Measurements from ENCODE around the gene PAK4. TPM values are rescaled to one million over a fixed set of nuclear protein-coding genes. Genes with fewer than 3 reads are reported as not detected.

PAK4 gene
- polyA plus RNA-seq, 1 donor (not counting 4 experiments of a cell fraction or from before 2014, with no cell fraction given): 11.2 TPM

DNA sequence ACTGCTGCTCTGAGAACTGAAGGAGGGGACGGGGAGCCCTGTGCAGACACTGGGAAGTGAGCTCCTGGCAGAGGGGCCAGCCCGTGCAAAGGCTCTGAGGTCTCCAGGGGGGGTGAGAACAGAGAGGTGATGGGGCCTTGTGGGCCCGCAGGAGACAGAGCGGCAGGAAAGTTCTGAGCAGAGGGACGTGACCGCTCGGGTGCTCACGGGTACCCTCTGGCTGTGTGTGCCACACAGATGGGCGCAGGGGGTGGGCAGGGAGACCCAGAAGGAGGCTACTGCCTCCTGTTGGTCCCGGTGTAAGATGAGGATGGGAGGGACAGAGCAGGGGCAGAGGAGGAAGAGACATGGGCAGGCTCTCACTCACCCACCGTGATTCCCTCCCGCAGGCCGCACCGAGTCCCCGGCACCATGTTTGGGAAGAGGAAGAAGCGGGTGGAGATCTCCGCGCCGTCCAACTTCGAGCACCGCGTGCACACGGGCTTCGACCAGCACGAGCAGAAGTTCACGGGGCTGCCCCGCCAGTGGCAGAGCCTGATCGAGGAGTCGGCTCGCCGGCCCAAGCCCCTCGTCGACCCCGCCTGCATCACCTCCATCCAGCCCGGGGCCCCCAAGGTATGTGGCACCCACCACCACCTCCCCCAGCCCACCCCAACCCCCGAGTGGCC is 43.7 kb downstream of the PAK4 start:
- H3K4me1 ChIP-seq (ENCODE audit: control insufficient read depth, extremely low read depth, insufficient read depth, low read length): peaks cover 16% of the 10 kb centered on the region
- dilution Hi-C loops (cut with MboI; ENCODE audit: extremely low pct_ligation_motif_present, low sequenced_read_pairs): no loop called here

DNA sequence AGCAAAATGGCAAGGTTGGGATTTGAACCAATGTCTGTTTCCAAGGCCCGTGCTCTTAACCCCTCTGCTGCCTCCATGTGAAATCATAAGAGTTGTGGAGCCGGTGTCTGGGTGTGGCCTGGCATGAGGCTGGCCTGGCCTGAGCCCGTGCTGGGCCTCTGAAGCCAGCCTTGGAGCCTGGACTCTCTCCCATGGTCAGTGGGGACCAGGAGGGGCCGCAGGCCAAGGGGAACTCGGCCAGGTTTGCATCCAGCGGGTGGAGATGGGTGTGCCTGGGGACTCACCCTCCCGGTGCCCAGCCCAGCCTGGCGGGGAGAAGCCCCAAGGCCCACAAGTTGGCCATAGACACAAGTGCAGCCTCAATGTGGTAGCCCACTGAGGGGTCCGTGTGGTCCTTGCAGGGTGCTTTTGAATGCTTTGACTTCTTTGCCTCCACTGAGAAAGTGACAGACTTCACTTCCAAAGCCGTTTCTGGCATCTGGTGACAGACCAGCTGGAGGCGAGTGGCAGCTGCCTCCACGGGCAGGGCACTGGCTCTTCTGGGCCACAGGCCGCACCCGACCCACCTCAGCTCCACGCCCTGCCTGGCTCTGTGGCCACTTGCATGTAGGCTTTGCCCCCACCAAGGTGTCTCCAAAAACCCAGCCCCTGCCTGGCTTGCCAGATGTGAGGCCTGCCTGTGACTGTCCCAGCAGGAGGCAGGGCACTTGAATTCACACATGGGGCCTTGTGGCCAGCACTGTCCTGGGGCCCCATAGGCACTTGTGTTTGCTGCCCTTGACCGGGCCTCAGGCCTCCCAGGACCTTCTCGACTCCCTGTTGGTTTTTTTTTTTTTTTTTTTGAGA is 45.0 kb downstream of the PAK4 start:
- DNase-seq (ENCODE audit: low read depth, low spot score) (no peak), FAIRE-seq (no peak)
- no peak overlapping the region for H3K27ac ChIP-seq (ENCODE audit: control insufficient read depth, insufficient read depth, low read length)
- no peak overlapping the region for H3K9ac ChIP-seq (ENCODE audit: control insufficient read depth, extremely low read depth, insufficient read depth, low read length)
- no peak overlapping the region for H3K4me2 ChIP-seq (ENCODE audit: control insufficient read depth, extremely low read depth, insufficient read depth, low read depth, low read length)
- no peaks in the 10 kb centered on the region for H4K20me1 ChIP-seq (ENCODE audit: control insufficient read depth, extremely low read depth, insufficient read depth, low read length)
- H3K27me3 ChIP-seq (ENCODE audit: control insufficient read depth, extremely low read depth, insufficient read depth, low read length): no peaks in the 10 kb centered on the region
- H3K4me1 ChIP-seq (ENCODE audit: control insufficient read depth, extremely low read depth, insufficient read depth, low read length): peaks cover 16% of the 10 kb centered on the region
- H3K4me3 ChIP-seq (ENCODE audit: control insufficient read depth in 2 of 3, extremely low read depth in 1 of 3, insufficient read depth in 2 of 3, low read depth in 1 of 3, low read length in 3 of 3): no peak overlapping the region
- H3K9me1 ChIP-seq (ENCODE audit: control insufficient read depth, extremely low read depth, insufficient read depth, low read length): no peaks in the 10 kb centered on the region
- no peaks in the 10 kb centered on the region for H3K9me3 ChIP-seq (ENCODE audit: control insufficient read depth, low read depth, low read length)
- H3K79me2 ChIP-seq (ENCODE audit: control insufficient read depth, insufficient read depth, low read length): peaks cover 5% of the 10 kb centered on the region
- TF ChIP-seq, protein P1, sequence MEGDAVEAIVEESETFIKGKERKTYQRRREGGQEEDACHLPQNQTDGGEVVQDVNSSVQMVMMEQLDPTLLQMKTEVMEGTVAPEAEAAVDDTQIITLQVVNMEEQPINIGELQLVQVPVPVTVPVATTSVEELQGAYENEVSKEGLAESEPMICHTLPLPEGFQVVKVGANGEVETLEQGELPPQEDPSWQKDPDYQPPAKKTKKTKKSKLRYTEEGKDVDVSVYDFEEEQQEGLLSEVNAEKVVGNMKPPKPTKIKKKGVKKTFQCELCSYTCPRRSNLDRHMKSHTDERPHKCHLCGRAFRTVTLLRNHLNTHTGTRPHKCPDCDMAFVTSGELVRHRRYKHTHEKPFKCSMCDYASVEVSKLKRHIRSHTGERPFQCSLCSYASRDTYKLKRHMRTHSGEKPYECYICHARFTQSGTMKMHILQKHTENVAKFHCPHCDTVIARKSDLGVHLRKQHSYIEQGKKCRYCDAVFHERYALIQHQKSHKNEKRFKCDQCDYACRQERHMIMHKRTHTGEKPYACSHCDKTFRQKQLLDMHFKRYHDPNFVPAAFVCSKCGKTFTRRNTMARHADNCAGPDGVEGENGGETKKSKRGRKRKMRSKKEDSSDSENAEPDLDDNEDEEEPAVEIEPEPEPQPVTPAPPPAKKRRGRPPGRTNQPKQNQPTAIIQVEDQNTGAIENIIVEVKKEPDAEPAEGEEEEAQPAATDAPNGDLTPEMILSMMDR (optimal IDR thresholded peaks at IDR 0.05 in 1 of 3, IDR thresholded peaks at IDR 0.05 in 1 of 3, conservative IDR thresholded peaks at IDR 0.05 in 1 of 3; ENCODE audit: extremely low read depth in 1 of 3, insufficient read depth in 2 of 3, low read length in 3 of 3): no peak
- no peak for TF ChIP-seq EZH2 (IDR thresholded peaks at IDR 0.05; ENCODE audit: low read length)
- dilution Hi-C loops (cut with MboI; ENCODE audit: extremely low pct_ligation_motif_present, low sequenced_read_pairs): no loop called here
- peaks cover 0 to 14% of the 10 kb centered on the region in 2 experiments for H3K36me3 ChIP-seq (ENCODE audit: control insufficient read depth in 2 of 2, extremely low read depth in 1 of 2, insufficient read depth in 2 of 2, low read length in 2 of 2)
- H2AFZ ChIP-seq (ENCODE audit: control insufficient read depth, low read length): no peak overlapping the region

More for the DNA sequence above, 43.7 kb downstream of the PAK4 start:
- H3K4me2 ChIP-seq (ENCODE audit: control insufficient read depth, extremely low read depth, insufficient read depth, low read depth, low read length): no peak overlapping the region
- H3K9me1 ChIP-seq (ENCODE audit: control insufficient read depth, extremely low read depth, insufficient read depth, low read length): no peaks in the 10 kb centered on the region
- no peak overlapping the region for H3K9ac ChIP-seq (ENCODE audit: control insufficient read depth, extremely low read depth, insufficient read depth, low read length)
- peaks cover 0 to 11% of the 10 kb centered on the region in 2 experiments for H3K36me3 ChIP-seq (ENCODE audit: control insufficient read depth in 2 of 2, extremely low read depth in 1 of 2, insufficient read depth in 2 of 2, low read length in 2 of 2)
- no peaks in the 10 kb centered on the region for H3K27me3 ChIP-seq (ENCODE audit: control insufficient read depth, extremely low read depth, insufficient read depth, low read length)
- no peaks in the 10 kb centered on the region for H3K9me3 ChIP-seq (ENCODE audit: control insufficient read depth, low read depth, low read length)
- H3K79me2 ChIP-seq (ENCODE audit: control insufficient read depth, insufficient read depth, low read length): peaks cover 12% of the 10 kb centered on the region
- no peak overlapping the region for H3K27ac ChIP-seq (ENCODE audit: control insufficient read depth, insufficient read depth, low read length)
- H4K20me1 ChIP-seq (ENCODE audit: control insufficient read depth, extremely low read depth, insufficient read depth, low read length): no peaks in the 10 kb centered on the region
- no peak overlapping the region for H3K4me3 ChIP-seq (ENCODE audit: control insufficient read depth in 2 of 3, extremely low read depth in 1 of 3, insufficient read depth in 2 of 3, low read depth in 1 of 3, low read length in 3 of 3)
- TF ChIP-seq, protein P1 (optimal IDR thresholded peaks at IDR 0.05 in 1 of 3, IDR thresholded peaks at IDR 0.05 in 1 of 3, conservative IDR thresholded peaks at IDR 0.05 in 1 of 3; ENCODE audit: extremely low read depth in 1 of 3, insufficient read depth in 2 of 3, low read length in 3 of 3): no peak
- no peak for TF ChIP-seq EZH2 (IDR thresholded peaks at IDR 0.05; ENCODE audit: low read length)
- no peak for FAIRE-seq
- no peak overlapping the region for H2AFZ ChIP-seq (ENCODE audit: control insufficient read depth, low read length)
- no peak for DNase-seq (ENCODE audit: low read depth, low spot score)
